Stimulated activated naive CD8-positive, alpha-beta T cell treated with anti-CD3 and anti-CD28 coated beads, Interleukin-15, Interleukin-2, amounts not matched to agents 100 U/mL and 50 U/mL, for 24 hours (primary cell): ENCODE measurements around the gene FLNB.

Experiments used
- ATAC-seq: fragments of 150-1000 bp; cut with Tn5 transposase; one replicate; pipeline ENCODE4 v1.10.0; 2021
- DNase-seq: peaks from one replicate; pipeline ENCODE4 v3.0.0; 2021

Gene FLNB

GRCh38 chr3:58074116-58074715 is 66.0 kb downstream of the FLNB start:
- ATAC-seq (no peak), DNase-seq (no peak)

- DNase-seq: peak; percentile 24
- ATAC-seq: peak; percentile 62
These were observed 66.8 kb downstream of the FLNB start for GRCh38 chr3:58074997-58075396.

DNA sequence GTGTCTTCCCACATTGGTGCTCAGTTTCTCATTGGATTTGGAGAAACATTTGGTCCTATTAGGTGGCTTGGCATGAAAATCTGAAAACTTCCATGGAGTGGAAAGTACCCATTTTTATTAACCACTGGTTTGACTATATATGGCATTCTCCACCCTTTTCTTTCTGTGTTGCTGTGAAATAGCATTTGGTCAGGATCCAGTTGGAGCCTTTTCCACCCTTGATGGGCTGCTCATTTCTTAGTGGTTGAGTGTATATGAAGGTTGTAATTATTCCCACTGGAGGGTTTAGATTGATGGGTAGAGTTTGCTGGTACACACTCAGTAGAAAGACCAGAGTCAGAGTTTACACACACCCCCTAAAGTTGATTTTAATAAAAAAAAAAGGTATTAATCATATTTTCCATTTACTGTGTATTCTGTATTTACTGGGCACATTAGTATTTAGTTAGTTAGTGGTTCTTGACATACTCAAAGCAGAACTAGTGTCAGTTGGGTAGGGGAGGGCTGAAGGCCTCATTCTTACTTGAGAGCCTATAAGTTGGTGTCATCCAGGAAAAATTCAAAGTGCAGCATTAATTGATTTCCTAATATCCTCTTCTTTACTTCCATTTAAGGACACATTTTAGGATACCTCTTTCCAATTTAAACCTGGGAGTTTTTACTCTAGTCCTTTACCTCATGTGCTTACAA is 69.5 kb downstream of the FLNB start:
- peak; percentile 67 for ATAC-seq

GRCh38 chr3:58078610-58079009 is 70.4 kb downstream of the FLNB start:
- no peak for ATAC-seq
- DNase-seq: no peak

More for the DNA sequence above, 69.5 kb downstream of the FLNB start:
- DNase-seq: no peak

GRCh38 chr3:58079773-58080172 is 71.6 kb downstream of the FLNB start:
- ATAC-seq: no peak
- no peak for DNase-seq

DNA sequence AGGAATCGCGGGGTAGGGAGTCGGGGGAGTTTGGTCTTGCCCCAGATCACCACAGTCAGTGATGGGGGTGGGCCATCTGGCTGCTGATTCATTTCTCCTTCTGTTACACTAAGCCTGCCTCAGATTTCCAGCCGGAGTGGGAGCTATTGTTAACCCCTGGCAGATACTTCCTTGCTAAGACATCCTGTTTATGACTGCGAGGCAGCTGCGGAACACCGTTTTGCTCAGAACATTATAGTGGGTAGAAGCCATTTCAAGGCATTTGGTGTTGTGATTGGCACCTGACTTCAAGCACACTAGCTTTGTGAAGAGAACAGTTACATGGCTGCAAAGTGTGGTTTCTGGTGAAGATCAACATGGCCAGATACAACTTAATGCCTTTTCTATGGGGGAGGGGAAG is 73.8 kb downstream of the FLNB start:
- peak; percentile 32 for DNase-seq
- ATAC-seq: peak; percentile 37

DNA sequence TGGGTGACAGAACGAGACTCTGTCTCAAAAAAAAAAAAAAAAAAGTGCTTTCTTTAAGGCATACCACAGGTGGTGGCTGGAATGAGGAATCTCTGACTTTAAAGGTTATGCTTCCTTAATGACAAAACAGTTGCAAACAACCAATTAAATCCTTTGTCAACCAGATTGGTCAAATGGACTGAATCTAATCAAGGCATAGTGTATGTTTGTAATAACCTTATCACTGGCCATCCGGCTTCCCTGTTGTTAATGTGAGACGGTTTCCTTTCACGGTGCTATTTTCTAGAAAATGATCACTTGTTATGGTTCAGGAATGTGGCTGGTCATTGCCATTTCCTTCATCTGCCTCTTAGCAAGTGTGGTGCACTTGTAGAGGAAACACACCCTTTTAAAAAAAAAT is 75.9 kb downstream of the FLNB start:
- DNase-seq: no peak
- ATAC-seq: no peak

- ATAC-seq: no peak
- peak; percentile 13 for DNase-seq
These were observed 76.7 kb downstream of the FLNB start for GRCh38 chr3:58084788-58085543.

- ATAC-seq (no peak), DNase-seq (no peak)
These were observed 77.4 kb downstream of the FLNB start for GRCh38 chr3:58085616-58086015.

DNA sequence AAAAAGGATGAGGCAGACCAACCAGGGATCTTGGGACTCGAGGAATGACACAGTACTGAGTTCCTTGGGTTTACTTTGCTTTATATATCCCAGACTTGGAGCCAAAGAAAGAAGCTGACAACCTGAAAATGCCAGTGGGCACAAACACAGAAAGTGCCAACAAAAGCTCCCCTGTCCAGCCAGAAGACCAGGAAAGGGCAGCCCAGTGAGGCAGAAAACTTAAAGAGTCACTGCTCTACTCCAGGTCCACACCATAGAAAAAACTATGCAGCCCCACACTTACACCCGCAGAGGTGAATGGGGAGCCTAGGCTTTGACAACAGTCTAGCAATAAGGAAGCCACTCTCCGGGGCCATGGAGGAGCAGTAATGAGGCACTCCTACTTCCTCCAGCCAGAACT is 80.3 kb downstream of the FLNB start:
- no peak for DNase-seq
- ATAC-seq: no peak

DNA sequence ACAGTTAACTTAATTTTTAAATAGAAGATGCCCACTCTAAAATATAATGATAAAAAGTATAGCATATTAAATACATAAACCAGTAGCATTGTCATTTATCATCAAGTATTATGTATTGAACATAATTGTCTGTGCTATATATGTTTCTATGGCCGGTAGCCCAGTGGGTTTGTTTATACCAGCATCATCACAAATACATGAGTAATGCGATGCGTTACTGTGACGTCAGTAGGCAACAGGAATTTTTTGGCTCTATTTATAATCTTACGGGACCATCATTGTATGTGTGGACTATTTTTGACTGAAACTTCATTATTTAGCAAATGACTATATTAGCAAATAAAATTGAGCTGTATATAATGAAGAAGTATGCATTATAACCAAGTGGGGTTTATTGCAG is 82.1 kb downstream of the FLNB start:
- DNase-seq: no peak
- no peak for ATAC-seq

DNA sequence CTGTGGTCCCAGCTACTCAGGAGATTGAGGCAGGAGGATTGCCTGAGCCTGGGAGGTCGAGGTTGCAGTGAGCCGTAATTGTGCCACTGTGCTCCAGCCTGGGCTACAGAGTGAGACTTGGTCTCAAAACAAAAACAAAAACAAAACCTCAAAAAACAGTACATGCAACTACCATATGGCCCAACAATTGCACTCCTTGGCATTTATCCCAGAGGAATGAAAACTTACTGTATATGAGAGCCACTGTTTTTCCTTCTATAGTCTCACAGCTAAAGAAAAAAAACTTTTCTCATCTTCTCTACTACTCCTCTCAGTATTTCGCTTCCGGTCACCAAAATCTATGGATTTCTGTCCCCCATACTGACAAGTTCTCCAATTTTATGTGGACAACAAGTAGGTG is 84.3 kb downstream of the FLNB start:
- ATAC-seq (no peak), DNase-seq (no peak)

DNA sequence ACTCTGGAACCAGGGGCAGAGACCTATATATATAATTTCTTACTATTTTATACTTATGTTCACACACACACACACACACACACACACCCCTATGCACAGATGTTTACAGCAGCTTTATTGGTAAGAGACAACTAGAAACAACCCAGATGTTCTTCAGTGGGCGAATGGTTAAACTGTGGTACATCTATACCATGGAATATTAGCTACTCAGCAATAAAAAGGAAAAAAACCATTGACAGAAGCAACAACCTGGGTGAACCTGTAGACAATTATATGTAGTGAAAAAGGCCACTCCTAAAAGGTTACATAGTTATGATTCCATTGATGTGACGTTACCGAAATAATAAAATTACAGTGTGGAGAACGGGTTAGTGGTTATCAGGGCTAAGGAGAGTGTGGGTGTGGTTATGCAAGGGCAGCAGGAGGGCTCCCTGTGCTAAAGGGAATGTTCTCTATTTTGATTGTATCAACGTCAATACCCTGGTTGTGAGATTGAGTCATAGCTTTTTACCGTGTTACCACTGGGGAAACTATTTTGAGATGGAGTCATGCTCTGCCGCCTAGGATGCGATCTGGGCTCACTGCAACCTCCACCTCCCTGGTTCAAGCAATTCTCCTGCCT is 85.5 kb downstream of the FLNB start:
- DNase-seq (no peak), ATAC-seq (no peak)

- no peak for DNase-seq
- ATAC-seq: no peak
These were observed 86.4 kb downstream of the FLNB start for GRCh38 chr3:58094657-58095056.

DNA sequence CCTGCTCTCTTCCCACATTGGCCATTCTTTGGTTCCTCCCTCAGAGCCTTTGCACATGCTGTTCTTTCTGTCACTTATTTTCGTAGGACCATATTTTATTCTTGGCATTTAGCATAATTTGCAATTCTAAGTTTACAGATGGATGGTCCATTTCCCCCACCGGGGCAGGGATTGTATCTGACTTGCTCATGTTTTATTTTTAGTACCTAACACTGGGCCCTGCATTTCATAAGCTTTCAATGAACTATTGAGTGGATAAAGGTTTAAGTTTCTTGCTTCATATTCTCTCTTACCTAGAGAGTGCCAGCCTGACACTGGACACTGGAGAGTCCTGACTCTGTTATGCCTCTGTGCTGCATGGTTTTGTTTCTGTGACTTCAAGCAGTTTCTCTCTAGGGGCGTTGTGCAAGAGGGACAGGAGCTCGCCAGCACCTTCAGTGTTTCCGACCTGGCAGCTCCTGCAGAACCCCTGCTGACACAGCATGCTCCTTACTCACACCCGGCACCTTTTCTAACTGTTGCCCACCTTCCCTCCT is 87.4 kb downstream of the FLNB start:
- no peak for DNase-seq
- no peak for ATAC-seq

DNA sequence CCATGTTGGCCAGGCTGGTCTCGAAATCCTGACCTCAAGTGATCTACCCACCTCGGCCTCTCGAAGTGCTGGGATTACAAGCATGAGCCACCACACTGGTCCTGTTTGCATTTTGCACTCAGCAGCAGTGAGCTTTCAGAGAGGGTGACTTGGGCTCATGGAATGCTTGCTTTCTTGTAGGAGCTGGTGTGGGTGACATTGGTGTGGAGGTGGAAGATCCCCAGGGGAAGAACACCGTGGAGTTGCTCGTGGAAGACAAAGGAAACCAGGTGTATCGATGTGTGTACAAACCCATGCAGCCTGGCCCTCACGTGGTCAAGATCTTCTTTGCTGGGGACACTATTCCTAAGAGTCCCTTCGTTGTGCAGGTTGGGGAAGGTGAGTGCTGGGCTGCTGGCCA is 90.3 kb downstream of the FLNB start:
- ATAC-seq (no peak), DNase-seq (no peak)

- DNase-seq (no peak), ATAC-seq (peak; percentile 40)
These were observed 91.6 kb downstream of the FLNB start for GRCh38 chr3:58099865-58100264.

- ATAC-seq: no peak
- no peak for DNase-seq
These were observed 93.5 kb downstream of the FLNB start for GRCh38 chr3:58101499-58102389.

- ATAC-seq (peak; percentile 24), DNase-seq (no peak)
These were observed 94.1 kb downstream of the FLNB start for GRCh38 chr3:58102390-58102750.

DNA sequence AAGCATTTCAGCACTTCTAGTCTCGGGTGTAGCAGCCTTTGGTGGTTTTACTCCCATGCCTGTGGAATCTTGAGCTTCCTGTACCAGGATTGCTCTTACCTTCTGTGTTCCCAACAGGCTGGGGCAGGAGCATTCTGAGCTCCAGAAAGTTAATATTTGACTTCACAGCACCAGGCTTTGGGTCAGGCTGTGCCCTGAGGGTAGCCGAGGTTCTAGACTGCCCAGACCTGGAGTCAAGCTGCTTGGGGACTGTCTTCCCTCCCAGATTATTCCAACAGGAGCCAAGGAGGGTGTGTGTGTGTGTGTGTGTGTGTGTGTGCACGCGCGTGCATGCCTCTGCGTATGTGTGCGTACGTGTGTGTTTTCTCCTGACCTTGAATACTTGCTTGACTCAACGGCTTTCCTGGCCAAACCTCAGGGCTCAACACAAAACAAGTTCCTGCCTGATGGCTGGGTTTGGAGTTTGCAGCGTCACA is 94.8 kb downstream of the FLNB start:
- no peak for DNase-seq
- no peak for ATAC-seq

DNA sequence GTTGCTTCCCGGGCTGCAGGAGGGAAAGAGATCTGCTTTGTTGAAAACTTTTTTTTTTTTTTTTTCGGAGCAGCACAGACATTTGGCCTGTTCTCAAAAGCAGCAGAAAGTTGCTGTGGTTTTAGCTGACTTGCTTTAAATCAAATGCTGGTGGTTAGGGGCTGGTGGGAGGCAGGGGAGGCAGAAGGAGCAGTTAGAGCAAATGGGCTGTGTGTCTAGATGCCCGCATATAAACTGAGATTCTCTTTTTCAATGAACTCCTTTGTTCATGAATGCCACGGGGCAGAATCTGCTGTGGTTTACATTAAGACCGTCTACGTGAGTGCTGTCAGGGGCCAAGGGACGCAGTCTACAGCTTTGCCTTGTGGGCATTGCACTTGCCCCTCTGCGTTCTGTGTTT is 95.9 kb downstream of the FLNB start:
- ATAC-seq (no peak), DNase-seq (no peak)

DNA sequence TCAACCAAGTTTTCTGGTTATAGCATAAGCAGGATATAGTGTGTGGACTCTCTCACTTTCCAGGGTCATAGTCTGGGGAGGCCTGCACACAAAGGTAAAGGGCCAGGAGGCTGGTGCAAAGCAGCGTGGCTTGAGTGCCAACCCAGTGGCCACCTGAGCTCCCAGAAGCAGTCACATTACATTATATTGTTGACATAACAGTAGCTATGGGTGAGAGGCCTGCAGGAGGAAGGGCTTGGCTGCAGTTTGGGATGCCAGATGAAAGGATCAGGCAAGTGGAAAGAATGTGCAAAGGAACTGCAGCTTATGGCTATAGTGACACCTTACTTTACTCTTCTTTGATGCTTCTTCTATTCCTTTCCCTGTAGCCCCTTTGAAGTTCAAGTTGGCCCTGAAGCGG is 96.5 kb downstream of the FLNB start:
- DNase-seq: no peak
- no peak for ATAC-seq
